Stomach (tissue), 4 donors: ENCODE measurements around the gene UBE2I.
"Not testable (repeated sequence)": the region's sequence is repeated elsewhere in the genome, so short reads cannot be mapped to it uniquely, and the experiment has no call there.

Source experiments
- CTCF ChIP-seq, 7 experiments: fragments of 450-650 bp in 4 of 7; fragments of 200-600 bp in 3 of 7; sonication (generic) in 3 of 7; IDR thresholded peaks; one replicate each; pipeline ENCODE4 v1.5.1; 2016 to 2019; ENCODE audit warnings: antibody characterized with exemption in 7 of 7, control low read depth in 2 of 7, mild to moderate bottlenecking in 1 of 7
- POLR2A ChIP-seq, 4 donors: fragments of 450-650 bp; IDR thresholded peaks; one replicate each; pipeline ENCODE4 v1.6.1; 2016; ENCODE audit warnings: antibody characterized with exemption in 4 of 4, control low read depth in 2 of 4, mild to moderate bottlenecking in 1 of 4, moderate library complexity in 1 of 4
- POLR2AphosphoS5 ChIP-seq, 3 donors: sonication (generic); formaldehyde crosslinking; IDR thresholded peaks; one replicate each; pipeline ENCODE4 v1.6.1; 2016; ENCODE audit warnings: antibody characterized with exemption in 3 of 3

GRCh38 chr16:1328961-1329360 lies 19.5 kb downstream of the UBE2I start:
- TF ChIP-seq POLR2A, CTCF, POLR2AphosphoS5 (IDR thresholded peaks at IDR 0.05): not testable (repeated sequence)
